ENCODE measurements around the gene TSPEAR.

- TF ChIP-seq CTCF (IDR thresholded peaks at IDR 0.05) (no peak), POLR2A (IDR thresholded peaks at IDR 0.05) (no peak)
These were observed 79.3 kb downstream of the TSPEAR start for GRCh38 chr21:44632067-44632466.
